Endothelial cell of umbilical vein (primary cell): ENCODE measurements around the gene TNFRSF1A. TPM values are rescaled to one million over a fixed set of nuclear protein-coding genes. Genes with fewer than 3 reads are reported as not detected.

ENCODE experiments used
- BruUV-seq: library from RNA; stranded (reverse); fragments of 400-500 nt; replicated peaks from 2 replicates; lab custom pipeline; 2021; lab: Mats Ljungman, UMichigan
- CTCF ChIA-PET: fragments of 300-600, 350-600 bp; sonication (Branson Sonifier 250); formaldehyde crosslinking; loops from one replicate; lab custom pipeline; 2021; ENCODE audit warnings: antibody characterized with exemption, inconsistent platforms; lab: Charles Lee
- POLR2A ChIA-PET: fragments of 300-600, 350-600 bp; sonication (Branson Sonifier 250); formaldehyde crosslinking; loops from one replicate; lab custom pipeline; 2021; ENCODE audit warnings: antibody characterized with exemption, inconsistent platforms; lab: Charles Lee
- DNase-seq: peaks from one replicate; pipeline ENCODE4 v3.0.0-alpha.2; 2011; ENCODE audit warnings: low read depth, low spot score
- FAIRE-seq: peaks from 2 replicates; lab custom pipeline; 2011; peaks lifted over from hg19 to GRCh38; lab: Jason Lieb, UNC
- H2AFZ ChIP-seq: 2 replicates; pipeline ENCODE4 v1.6.0; 2012; ENCODE audit warnings: low read depth, low read length, control low read depth, inconsistent platforms
- H3K27ac ChIP-seq: 2 replicates; pipeline ENCODE4 v1.5.1; 2011; ENCODE audit warnings: low read depth, mild to moderate bottlenecking, control low read depth, low read length, moderate library complexity; ENCODE audit not compliant: insufficient read depth
- H3K27me3 ChIP-seq, 2 experiments: 2 replicates each; pipeline versions ENCODE4 v1.6.0 to v1.6.1; 2011; ENCODE audit warnings: low read length in 2 of 2, mixed read lengths in 1 of 2; ENCODE audit not compliant: control insufficient read depth in 2 of 2, insufficient read depth in 2 of 2
- H3K36me3 ChIP-seq, 2 experiments: 2 replicates in 1 of 2; 3 replicates in 1 of 2; pipeline ENCODE4 v1.5.1; 2011; ENCODE audit warnings: low read length in 2 of 2, mild to moderate bottlenecking in 1 of 2, moderate library complexity in 1 of 2; ENCODE audit not compliant: control insufficient read depth in 2 of 2, insufficient read depth in 2 of 2; ENCODE audit errors: extremely low read depth in 1 of 2
- H3K4me1 ChIP-seq: 3 replicates; pipeline ENCODE4 v1.5.1; 2011; ENCODE audit warnings: mild to moderate bottlenecking, low read length; ENCODE audit not compliant: control insufficient read depth, insufficient read depth; ENCODE audit errors: extremely low read depth
- H3K4me2 ChIP-seq: 2 replicates; pipeline ENCODE4 v1.6.1; 2011; ENCODE audit warnings: low read length, control low read depth, mixed read lengths; ENCODE audit not compliant: insufficient read depth
- H3K4me3 ChIP-seq, 3 experiments: fragments of 200-600 bp in 1 of 3; sonication (generic), shearing (Covaris generic) in 1 of 3; replicated peaks in 1 of 3; 2 replicates each; pipeline ENCODE4 v1.5.1; 2011 to 2016; ENCODE audit warnings: control low read depth in 3 of 3, low read length in 3 of 3, mild to moderate bottlenecking in 2 of 3, inconsistent platforms in 1 of 3, low read depth in 1 of 3, moderate library complexity in 1 of 3; ENCODE audit not compliant: insufficient read depth in 1 of 3
- H3K79me2 ChIP-seq: 2 replicates; pipeline ENCODE4 v1.6.0; 2012; ENCODE audit warnings: low read length, inconsistent platforms; ENCODE audit not compliant: control insufficient read depth, insufficient read depth
- H3K9ac ChIP-seq: replicated peaks from 2 replicates; pipeline ENCODE3; 2011; ENCODE audit warnings: low read length, control low read depth; ENCODE audit not compliant: insufficient read depth; ENCODE audit errors: extremely low read depth
- H3K9me1 ChIP-seq: replicated peaks from 3 replicates; pipeline ENCODE4 v1.6.0; 2011; ENCODE audit warnings: mild to moderate bottlenecking, low read length; ENCODE audit not compliant: control insufficient read depth, insufficient read depth; ENCODE audit errors: extremely low read depth
- H3K9me3 ChIP-seq: replicated peaks from 2 replicates; pipeline ENCODE4 v1.5.1; 2012; ENCODE audit warnings: low read length, inconsistent platforms; ENCODE audit not compliant: control insufficient read depth, insufficient read depth
- H4K20me1 ChIP-seq: replicated peaks from 2 replicates; pipeline ENCODE3; 2011; ENCODE audit warnings: mild to moderate bottlenecking, low read length; ENCODE audit not compliant: control insufficient read depth, insufficient read depth; ENCODE audit errors: extremely low read depth
- CTCF ChIP-seq, 2 donors: IDR thresholded peaks; 1 replicate in 1 of 2; 2 replicates in 1 of 2; pipeline ENCODE4 v1.5.1; 2011; ENCODE audit warnings: low read length in 2 of 2, mild to moderate bottlenecking in 2 of 2, moderate library complexity in 2 of 2, control low read depth in 1 of 2, inconsistent platforms in 1 of 2, low read depth in 1 of 2; ENCODE audit not compliant: insufficient read depth in 1 of 2; ENCODE audit errors: extremely low read depth in 1 of 2
- FOS ChIP-seq: IDR thresholded peaks from 2 replicates; pipeline ENCODE4 v1.6.1; 2011; ENCODE audit warnings: mild to moderate bottlenecking, low read length, moderate library complexity, borderline replicate concordance; ENCODE audit not compliant: insufficient read depth
- MAX ChIP-seq: IDR thresholded peaks from 2 replicates; pipeline ENCODE4 v1.6.1; 2011; ENCODE audit not compliant: insufficient read depth, insufficient read length
- MYC ChIP-seq: IDR thresholded peaks from one replicate; pipeline ENCODE4 v1.6.1; 2011; ENCODE audit warnings: mild to moderate bottlenecking, low read depth, low read length
- POLR2A ChIP-seq: IDR thresholded peaks from 2 replicates; pipeline ENCODE4 v1.6.1; 2012; ENCODE audit warnings: low read depth, mild to moderate bottlenecking, control low read depth, low read length
- dilution Hi-C: fragments of 300-500 bp; cut with MboI; formaldehyde crosslinking; loops from one replicate; pipeline ENCODE4 v1.15.0; 2019; ENCODE audit warnings: low sequenced_read_pairs; ENCODE audit not compliant: extremely low pct_ligation_motif_present
- intact Hi-C: fragments of 100-400 bp; cut with micrococcal nuclease; formaldehyde crosslinking; loops from one replicate; pipeline ENCODE4 v1.10.0; 2022
- polyA plus RNA-seq, 4 experiments: library from polyadenylated mRNA; depleted of rRNA in 3 of 4; stranded (reverse) in 3 of 4; unstranded in 1 of 4; fragments of >200 nt; gene quantifications; 2 replicates each; pipeline versions ENCODE4 v1.2.1 to v1.2.3, GENCODE V29; 2011 to 2012; ENCODE audit warnings: missing spikeins in 1 of 4
- total RNA-seq: library from RNA; stranded (reverse); gene quantifications from 2 replicates; pipeline ENCODE4 v1.2.3, GENCODE V29; 2021

Gene TNFRSF1A
- total and polyA plus RNA-seq, 2 donors (not counting 3 experiments of a cell fraction or from before 2014, with no cell fraction given), result 86.5 to 98.2 TPM

DNA sequence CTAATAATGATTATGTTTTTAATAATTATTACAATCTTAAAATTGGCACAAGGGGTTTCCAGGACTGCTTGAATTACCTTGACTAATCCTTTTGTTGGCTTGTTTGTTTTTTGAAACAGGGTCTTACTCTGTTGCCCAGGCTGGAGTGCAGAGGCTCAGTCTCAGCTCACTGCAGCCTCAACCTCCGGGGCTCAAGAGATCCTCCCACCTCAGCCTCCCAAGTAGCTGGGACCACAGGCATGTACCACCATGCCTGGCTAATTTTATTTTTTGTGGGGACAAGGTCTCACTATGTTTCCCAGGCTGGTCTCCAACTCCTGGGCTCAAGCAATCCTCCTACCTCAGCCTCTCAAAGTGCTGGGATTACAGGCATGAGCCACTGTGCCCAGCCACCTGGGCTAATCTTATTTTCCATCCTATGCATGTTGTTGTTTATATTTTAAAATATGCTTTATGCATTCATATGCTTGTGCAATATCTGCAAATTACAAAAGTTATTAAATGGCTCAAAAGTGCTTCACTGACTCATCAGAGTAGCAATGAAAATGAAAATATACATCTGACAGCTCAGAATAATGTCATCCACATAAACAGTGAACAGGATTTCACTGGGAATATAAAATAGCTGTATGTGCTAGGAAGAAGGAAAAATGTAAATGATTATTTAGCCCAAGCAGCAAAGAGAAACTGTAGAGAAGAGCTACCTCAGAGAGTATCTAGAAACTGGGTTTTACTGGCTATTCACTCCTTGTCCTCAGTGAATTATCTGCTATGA lies 56.2 kb downstream of the TNFRSF1A start:
- H3K9me1 ChIP-seq, result no peaks in the 10 kb centered on the region
- intact Hi-C loops (loop anchor here (1.0 to 2.0 kb wide), 6 partner anchors 10 to 540 kb away; no protein-coding TSS in a partner anchor), dilution Hi-C loops (no loop called here)
- H3K4me1 ChIP-seq, result peaks cover 23% of the 10 kb centered on the region
- no peaks in the 10 kb centered on the region for H3K27me3 ChIP-seq
- ChIA-PET CTCF (interaction anchor here (1.0 to 6.1 kb wide), 37 partner anchors 9 to 540 kb away, joined by 3 to 120 read pairs (median 8); partner anchors contain the start of gene CD9), POLR2A (interaction anchor here (1.0 kb wide), 1 partner anchor 90 kb away, joined by 3 read pairs; no protein-coding TSS in a partner anchor)
- H3K79me2 ChIP-seq, result no peaks in the 10 kb centered on the region
- H3K4me3 ChIP-seq, result no peak overlapping the region
- DNase-seq (no peak), FAIRE-seq (no peak)
- H3K9me3 ChIP-seq, result no peaks in the 10 kb centered on the region
- peak overlapping the region; percentile 5 for H3K4me2 ChIP-seq
- H3K27ac ChIP-seq, result peak overlapping the region; percentile 63
- TF ChIP-seq POLR2A, result no peak
- TF ChIP-seq FOS, result peak; percentile 71
- BruUV-seq, result no TSS peak
- H3K36me3 ChIP-seq, result no peaks in the 10 kb centered on the region
- H3K9ac ChIP-seq, result peak overlapping the region; percentile 69
- H4K20me1 ChIP-seq, result no peaks in the 10 kb centered on the region
- no peak overlapping the region for H2AFZ ChIP-seq

GRCh38 chr12:6285063-6285477 lies 56.8 kb downstream of the TNFRSF1A start:
- dilution Hi-C loops, result no loop called here

More at GRCh38 chr12:6285063-6285477, 56.8 kb downstream of the TNFRSF1A start:
- TF ChIP-seq FOS (no peak), MYC (no peak), MAX (no peak), POLR2A (no peak), CTCF (IDR thresholded peaks at IDR 0.05; ENCODE audit: extremely low read depth in 1 of 2, insufficient read depth in 1 of 2, low read depth in 1 of 2, low read length in 2 of 2) (peak; percentile 81 to 91)
- no peak overlapping the region for H3K4me2 ChIP-seq
- CTCF ChIA-PET, result interaction anchor here (0.6 to 6.1 kb wide), 63 partner anchors 8 to 569 kb away, joined by 3 to 120 read pairs (median 4); partner anchors contain the start of gene CD9
- H3K4me1 ChIP-seq, result peaks cover 28% of the 10 kb centered on the region
- no peak overlapping the region for H3K4me3 ChIP-seq
- H3K27me3 ChIP-seq, result no peaks in the 10 kb centered on the region
- intact Hi-C loops, result loop anchor here (1.0 to 2.0 kb wide), 5 partner anchors 38 to 540 kb away; no protein-coding TSS in a partner anchor
- H2AFZ ChIP-seq, result peak overlapping the region; percentile 77
- no peaks in the 10 kb centered on the region for H3K9me3 ChIP-seq
- H3K79me2 ChIP-seq, result no peaks in the 10 kb centered on the region
- FAIRE-seq (peak; percentile 89), DNase-seq (peak; percentile 76)
- BruUV-seq, result no TSS peak
- no peaks in the 10 kb centered on the region for H3K36me3 ChIP-seq
- POLR2A ChIA-PET, result interaction anchor here (0.6 to 1.0 kb wide), 2 partner anchors 89 to 177 kb away, joined by 3 to 4 read pairs; no protein-coding TSS in a partner anchor
- H3K9me1 ChIP-seq, result no peaks in the 10 kb centered on the region
- peak overlapping the region; percentile 63 for H3K27ac ChIP-seq
- H3K9ac ChIP-seq, result peak overlapping the region; percentile 69
- H4K20me1 ChIP-seq, result no peaks in the 10 kb centered on the region
